Activated CD4-positive, alpha-beta T cell treated with anti-CD3 and anti-CD28 coated beads, Interleukin-2, amount 50 U/mL, for 24 hours (primary cell): ENCODE results near the gene PMS2.
"Not testable (repeated sequence)": the region's sequence is repeated elsewhere in the genome, so short reads cannot be mapped to it uniquely, and the experiment has no call there.

ENCODE experiments used
- DNase-seq, 2 donors: peaks; one replicate each; pipeline ENCODE4 v3.0.0-alpha.2; 2020; ENCODE audit warnings: low read depth in 1 of 2, low spot score in 1 of 2

Gene PMS2

DNA sequence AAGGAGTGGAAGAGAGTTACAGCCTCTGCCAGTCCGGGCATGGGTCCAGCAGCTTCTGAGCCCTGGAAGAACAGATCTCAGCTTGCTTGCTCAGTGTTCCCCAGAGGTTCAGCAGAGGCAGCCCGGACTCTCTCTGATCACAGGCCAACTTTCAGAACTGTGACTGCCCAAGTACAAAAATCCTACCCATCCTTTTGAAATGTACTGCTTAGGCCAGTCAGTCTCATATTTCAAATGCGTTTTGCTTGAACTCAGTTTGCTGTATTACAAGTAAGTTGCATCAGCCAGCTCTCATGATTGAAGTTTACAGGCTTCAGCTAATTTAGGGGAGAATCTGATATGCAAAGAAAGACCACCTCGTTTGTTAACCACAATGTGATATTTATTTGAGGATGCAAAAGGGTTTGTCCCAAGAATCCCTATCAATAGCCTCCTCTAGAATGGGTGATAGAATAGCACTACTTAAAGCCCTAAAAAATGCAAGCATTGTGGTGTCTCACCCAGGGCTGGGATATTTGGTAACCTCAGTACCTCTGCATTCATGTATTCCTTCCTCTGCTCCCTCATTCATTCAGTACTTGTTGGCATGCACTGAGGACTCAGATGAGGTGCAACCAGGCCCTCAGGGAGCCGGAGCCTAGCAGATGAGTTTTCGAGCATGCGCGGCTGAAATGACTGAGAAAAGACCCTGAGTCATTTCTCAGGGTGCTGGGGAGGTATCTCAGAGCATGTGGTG, 7.2 kb upstream of the PMS2 start:
- no peak for DNase-seq

DNA sequence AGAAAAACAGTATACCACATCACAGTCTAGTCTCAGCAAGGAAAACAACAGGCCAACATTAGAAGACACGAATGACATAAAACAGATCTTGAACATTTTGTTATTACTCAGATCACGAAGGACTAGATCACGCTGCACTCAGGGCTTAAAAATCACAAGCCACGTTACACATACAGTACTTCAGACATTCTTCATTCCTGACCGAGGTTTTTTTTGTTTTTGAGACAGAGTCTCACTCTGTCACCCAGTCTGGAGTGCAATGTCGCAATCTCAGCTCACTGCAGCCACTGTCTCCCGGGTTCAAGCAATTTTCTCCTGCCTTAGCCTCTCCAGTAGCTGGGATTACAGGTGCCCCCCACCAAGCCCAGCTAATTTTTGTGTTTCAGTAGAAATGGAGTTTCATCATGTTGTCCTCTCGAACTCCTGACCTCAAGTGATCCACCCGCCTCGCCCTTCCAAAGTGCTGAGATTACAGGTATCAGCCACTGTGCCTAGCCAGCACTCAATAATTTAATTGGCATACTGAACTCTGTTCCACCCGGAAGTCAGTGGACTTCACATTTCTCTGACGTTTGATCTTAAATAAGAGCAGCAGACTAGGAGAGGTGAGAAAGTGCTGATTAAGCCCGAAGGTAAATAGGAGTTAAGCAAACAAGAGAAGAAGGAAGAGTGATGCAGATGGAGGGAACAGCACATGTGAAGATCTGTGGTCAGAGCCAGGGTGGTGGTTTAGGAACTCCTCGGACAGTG, 3.7 kb upstream of the PMS2 start:
- DNase-seq = no peak

- no peak for DNase-seq
These were observed 2.7 kb upstream of the PMS2 start for GRCh38 chr7:6011541-6011940.

GRCh38 chr7:6010370-6010769, 1.5 kb upstream of the PMS2 start:
- not testable (repeated sequence) for DNase-seq

DNA sequence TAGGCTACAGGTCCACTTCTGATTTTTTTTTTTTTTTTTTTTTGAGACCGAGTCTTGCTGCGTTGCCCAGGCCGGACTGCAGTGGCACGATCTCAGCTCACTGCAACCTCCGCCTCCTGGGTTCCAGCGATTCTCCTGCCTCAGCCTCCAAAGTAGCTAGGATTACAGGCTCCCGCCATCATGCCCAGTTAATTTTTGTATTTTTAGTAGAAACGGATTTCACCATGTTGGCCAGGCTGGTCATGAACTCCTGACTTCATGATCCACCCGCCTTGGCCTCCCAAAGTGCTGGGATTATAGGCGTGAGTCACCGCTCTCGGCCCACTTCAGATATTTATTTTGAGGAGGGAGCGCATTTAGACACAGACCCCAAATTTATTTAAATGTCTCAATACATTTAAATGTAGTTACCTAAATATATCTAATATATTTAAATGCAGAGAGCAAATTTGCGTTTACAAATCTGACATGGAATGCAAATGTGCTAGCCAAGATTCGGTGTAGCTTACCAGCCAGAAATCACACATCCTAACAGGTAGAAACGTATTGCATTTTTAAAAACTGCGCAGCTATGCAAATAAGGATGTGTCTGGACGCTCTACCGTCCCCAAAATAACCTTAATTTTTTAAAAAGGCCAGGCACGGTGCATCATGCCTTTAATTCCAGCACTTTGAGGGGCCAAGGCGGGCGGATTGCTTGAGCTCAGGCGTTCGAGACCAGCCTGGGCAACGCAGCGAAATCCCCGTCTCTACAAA, 836 bp downstream of the PMS2 start:
- not testable (repeated sequence) for DNase-seq

GRCh38 chr7:6007386-6007785, 1.5 kb downstream of the PMS2 start:
- DNase-seq = no peak

DNA sequence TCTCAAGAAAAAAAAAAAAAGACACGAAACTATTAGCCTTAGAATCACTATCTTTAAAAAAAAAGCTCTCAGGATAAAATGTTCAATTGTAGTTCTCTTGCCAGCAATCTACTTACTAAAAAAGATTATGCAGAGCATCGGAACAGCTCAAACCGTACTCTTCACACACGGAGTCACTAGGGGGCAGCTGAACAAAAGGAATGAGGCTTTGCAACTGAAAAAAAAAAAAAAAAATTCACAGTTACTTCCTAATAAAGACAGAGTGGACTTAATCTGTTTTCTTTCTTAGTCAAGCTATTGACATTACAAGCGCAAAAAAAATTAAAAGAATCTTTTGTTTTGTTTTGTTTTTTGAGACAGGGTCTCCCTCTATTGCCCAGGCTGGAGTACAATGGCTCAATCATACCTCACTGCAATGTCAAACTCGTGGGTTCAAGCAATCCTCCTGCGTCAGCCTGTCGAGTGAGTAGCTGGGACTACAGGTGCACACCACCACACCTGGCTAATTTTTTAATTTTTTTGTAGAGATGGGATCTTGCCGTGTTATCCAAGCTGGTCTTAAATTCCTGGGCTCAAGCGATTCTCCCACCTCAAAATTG, 11.5 kb downstream of the PMS2 start:
- no peak for DNase-seq

DNA sequence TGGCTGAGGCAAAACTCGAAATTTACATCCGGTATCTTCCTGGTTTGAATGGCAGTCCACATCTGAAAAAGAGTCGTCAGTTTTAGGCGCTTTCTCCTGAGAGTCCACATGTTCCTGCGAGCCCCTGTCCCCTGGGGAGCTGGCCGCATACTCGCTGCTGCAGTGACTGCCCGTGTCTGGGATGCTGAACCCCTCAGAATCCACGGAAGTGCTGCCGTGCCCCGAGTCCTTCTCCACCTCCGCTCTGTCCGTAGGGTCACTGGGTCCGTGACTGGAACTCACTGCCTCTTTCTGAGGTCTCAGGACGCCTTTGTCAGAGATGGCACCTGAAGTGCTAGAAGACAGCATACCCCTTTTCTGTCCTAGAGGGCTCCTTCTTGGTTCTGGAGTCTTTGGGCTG, 21.8 kb downstream of the PMS2 start:
- not testable (repeated sequence) for DNase-seq

GRCh38 chr7:5979680-5980314, 29.1 kb downstream of the PMS2 start:
- not testable (repeated sequence) for DNase-seq

DNA sequence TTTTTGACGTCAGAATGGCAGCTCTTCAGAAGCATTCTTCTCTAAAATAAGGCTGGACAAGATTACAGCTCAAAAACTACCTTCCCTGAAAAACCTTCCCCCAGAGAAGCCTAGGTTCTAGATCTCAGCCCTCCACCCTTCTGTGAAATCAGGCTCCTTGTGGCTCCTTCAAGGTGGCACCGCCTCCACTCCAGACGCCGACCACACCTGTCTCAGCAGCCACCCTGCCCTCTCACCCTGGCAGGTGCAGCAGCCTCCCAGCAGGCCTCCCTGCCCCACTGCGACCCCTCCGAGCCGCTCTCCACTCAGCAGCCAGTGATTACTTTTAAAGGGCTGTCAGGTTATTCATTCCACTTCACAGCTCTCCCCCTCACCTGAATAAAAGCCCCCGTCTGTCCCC, 35.3 kb downstream of the PMS2 start:
- DNase-seq = not testable (repeated sequence)

DNA sequence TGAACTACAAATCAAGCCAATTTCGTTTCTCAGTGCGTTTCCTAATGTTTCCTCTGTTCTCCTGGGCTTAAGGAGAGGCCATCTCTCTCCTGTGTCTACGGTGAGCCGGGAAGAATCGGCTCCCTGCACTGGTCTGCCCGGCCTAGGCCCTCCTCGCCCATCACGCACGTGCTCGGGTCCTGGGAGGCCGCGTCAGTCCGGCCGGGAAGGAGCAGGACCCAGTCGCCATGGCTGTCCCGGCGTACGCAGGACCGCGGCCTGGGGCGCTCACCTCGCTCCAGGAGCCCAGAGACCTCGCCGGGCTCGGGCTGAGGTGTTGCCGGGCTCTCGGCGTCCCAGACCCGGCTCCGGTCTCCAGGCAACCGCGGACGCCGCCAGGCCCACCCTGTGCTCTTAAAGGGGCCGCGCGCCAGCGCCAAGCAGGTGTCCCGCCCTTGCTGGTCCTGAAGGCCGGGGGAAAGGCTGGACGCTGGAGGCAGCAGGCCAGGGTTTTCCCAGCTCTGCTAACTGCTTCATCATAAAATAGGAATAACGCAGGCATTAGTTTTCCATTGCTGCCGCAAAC, 38.4 kb downstream of the PMS2 start, which contains the start of gene RSPH10B:
RSPH10B (minus strand) TSS at position 343 of the 565 bp plus-strand sequence. CDS start 3,573 bp downstream, outside the sequence.
- DNase-seq = not testable (repeated sequence)

- DNase-seq = not testable (repeated sequence)
These were observed 45.0 kb downstream of the PMS2 start for GRCh38 chr7:5963810-5964209.

DNA sequence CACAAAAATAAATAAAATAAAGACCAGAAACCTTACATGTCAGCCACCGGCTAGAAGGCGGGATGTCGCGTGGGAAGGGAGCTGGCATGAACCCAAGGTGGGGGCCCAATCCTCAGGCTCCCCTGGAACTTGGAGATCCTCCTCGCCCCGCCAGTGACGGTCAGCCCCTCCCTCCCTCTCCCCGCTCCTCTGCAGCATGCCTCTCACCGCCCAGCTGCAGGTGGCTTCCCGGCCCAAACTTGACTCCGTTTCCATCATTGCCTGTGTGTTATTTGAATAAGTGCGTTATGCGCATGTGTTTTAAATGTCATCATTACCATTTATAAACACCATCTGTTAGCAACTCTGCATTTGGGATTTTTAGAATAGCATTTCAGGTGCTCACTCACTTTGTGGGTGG, 45.6 kb downstream of the PMS2 start:
- DNase-seq = not testable (repeated sequence)

DNA sequence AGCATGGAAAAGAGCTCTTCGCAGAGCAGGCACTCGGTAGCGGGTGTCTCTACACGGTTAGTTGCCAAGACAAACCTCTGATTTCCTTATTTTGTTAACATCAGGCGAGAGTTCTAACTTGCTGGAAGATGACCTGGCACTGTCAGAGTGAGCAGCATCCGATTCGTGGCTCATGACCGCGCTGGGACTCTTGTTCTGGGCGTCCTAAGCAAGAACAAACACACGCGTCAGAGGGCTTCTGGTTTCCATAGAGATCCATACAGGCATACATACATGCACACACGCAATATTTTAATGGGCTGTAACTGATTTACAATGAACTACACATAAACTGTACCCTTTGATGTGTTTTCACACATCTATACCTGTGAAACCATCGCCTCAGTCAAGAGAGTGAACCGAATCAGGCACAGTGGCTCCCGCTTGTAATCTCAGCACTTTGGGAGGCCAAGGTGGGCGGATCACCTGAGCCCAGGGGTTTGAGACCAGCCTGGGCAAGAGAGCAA, 73.9 kb downstream of the PMS2 start:
- not testable (repeated sequence) for DNase-seq

DNA sequence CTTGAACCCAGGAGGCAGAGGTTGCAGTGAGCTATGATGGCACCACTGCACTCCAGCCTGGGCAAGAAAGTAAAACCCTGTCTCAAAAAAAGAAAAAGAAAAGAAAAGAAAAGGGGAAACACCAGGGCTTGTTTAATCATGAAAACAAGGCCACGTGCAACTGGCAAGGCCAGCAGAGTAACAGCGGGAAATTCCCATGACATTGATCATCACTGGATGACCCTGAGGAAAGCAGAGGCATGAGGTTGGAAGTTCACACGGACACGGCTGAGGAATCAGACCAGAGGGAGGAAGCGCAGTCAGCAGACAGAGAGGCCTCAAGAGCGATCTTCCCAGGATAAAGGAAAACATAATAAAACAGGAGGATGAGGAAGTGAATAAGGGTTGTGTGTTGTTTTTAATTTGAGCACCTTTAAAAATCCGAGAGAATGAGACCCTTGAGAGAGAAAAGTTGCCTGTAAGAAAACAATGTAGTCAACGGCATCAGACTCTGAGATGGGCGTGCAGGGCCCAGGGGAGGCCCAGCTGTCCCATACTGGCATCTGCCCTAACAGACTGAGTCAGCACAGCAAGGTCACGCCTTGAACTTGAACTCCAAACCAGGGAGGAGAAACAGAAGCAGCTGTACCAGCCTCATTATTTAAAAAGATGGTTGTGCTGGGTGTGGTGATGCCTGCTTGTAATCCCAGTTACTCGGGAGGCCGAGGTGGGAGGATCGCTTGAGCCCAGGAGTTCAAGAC, 76.8 kb downstream of the PMS2 start:
- DNase-seq = not testable (repeated sequence)

GRCh38 chr7:5931250-5931649, 77.6 kb downstream of the PMS2 start:
- not testable (repeated sequence) for DNase-seq

GRCh38 chr7:5930290-5930689, 78.6 kb downstream of the PMS2 start:
- DNase-seq = not testable (repeated sequence)

DNA sequence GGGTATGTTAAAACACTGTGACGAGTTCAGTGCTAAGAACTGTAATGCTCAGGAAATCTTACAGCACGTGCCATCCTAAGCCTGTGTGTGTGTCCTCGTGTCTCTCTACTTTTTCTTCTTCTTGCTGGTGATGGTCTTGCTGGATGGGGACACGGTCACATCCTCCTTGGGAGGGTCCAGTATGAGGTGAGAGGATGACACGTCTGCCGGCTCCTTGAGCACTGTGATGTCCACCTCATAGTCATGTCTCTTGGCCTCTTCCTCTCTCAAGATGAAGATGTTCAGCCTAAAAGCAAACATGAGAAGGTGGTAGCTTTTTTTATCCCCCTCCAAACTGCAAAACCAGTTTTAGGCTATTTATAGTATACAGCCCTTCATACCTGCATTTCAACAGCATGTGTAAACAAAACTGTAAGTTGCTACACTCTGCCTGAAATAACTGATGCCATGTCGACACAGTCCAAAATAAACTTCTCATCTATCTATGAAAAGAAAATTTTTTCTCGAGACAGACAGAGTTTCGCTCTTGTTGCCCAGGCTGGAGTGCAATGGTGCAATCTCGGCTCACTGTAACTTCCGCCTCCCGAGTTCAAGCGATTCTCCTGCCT, 82.5 kb downstream of the PMS2 start:
- not testable (repeated sequence) for DNase-seq

DNA sequence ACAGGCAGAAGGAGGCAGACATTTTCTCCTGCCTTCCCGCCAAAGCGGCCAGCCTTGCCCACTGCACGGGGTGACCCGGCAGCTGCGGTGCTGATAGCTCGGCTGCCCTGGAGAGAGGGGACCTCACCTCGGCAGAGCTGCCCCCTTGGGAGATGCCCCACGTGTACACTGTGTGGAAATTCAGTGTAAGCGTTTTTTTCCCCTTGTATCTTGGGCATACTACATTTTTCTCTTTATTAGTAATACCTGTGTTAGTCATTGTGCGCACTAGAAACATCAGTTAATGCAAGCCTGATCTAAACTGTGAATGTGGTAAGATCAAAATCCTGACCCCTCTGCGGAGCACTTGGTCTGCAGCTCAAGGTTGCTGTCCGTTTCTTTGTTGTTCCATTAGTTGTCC, 84.2 kb downstream of the PMS2 start:
- DNase-seq = not testable (repeated sequence)
